Measurements from ENCODE around the gene ERBB3.
A peak's percentile ranks its signal among the peaks of the same experiment; 100 is the strongest.
"Not testable (repeated sequence)": the region's sequence is repeated elsewhere in the genome, so short reads cannot be mapped to it uniquely, and the experiment has no call there.

Gene ERBB3

GRCh38 chr12:56079723-56080555, at the start of gene ERBB3:
Gene ERBB3, plus strand, starts transcription at chr12:56080165. Its CDS starts 136 bp downstream, at chr12:56080301.
- DNase-seq (ENCODE audit: low read depth in 2 of 2) = peak; percentile 55 to 58

DNA sequence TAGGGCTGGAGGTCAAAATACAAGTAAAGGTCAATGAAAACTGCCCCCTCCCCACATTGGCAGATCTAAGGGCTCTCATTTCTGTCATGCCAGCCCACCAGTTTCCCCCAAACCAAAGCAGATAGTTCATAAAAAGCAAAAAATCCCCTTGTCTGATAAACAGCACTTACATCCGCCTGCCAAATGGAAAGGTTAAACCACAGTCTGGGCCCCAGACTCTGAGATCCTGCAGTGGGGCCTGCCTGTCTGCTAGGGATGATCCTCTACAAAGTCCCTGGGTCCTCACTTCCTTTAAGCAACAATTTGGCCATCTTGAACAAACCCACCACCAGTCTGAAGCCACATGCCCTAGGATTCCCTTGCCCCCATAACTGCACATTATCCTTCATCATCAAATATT, 48.0 kb upstream of the ERBB3 start:
- peak in 1 of 2 donors; percentile 40 for DNase-seq (ENCODE audit: low read depth in 2 of 2)

GRCh38 chr12:56034586-56035332, 45.2 kb upstream of the ERBB3 start:
- peak in 1 of 2 donors; percentile 53 for DNase-seq (ENCODE audit: low read depth in 2 of 2)

GRCh38 chr12:56037161-56037560, 42.8 kb upstream of the ERBB3 start:
- no peak for DNase-seq (ENCODE audit: low read depth in 2 of 2)

GRCh38 chr12:56038022-56038655, 41.8 kb upstream of the ERBB3 start:
- DNase-seq (ENCODE audit: low read depth in 2 of 2) = no peak

DNA sequence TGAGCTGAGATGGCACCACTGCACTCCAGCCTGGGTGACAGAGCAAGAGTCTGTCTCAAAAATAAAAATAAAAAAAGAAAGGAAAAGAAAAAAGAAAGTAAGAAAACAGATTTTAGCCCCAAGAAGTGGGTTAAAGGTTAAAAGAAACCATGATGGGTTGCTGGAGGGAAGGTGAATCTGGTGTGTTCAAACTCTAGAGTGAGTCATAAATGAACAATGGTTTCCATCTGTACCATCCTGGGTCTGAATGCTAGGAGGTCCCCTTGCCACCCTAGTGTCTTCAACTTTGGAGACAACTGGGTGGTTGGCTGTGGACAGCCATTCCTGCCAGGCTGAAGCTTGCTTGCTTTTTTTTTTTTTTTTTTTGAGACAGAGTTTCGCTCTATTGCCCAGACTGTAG, 39.8 kb upstream of the ERBB3 start:
- no peak for DNase-seq (ENCODE audit: low read depth in 2 of 2)

GRCh38 chr12:56040963-56041551, 38.9 kb upstream of the ERBB3 start:
- DNase-seq (ENCODE audit: low read depth in 2 of 2) = no peak

DNA sequence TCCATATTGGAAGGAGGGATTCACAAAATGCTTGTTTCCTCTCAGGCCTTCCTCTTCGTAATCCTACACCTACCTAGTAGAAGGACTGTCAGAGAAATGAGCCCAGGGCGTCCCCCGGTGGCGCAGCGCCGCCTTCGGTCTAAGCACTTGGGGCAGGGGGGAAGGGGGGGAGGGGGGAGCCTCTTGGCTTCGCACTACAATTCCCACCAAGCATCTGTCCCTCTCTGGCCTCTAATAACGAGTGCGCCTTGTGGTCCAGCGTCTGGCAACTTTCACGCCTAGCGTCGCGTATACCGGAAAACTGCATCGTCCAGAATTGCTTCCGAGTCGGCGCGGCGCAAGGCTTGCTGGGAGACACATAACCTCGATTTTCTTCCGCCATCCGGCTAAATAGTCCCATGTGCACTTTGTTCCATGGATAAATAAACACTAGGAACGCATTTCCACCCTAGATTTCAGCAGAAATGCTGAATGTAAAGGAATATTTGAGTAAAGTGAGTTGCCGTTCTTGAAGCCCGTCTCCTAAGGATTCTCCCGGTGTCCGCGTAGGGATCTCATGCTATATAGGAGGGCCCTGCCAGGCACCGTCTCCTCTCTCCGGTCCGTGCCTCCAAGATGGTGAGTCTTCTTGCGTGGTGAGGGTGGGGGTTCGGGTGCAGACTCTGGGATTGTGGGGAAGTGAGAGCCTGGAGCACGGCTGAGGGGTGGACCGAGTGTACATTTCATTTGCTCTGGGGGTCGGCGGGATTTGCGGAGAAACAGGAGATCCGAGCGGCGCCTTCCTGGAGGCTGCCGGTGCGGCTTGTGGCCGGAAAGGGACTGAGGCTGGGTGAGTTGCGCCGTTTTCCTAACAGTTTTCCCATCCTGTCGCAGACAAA, 38.2 kb upstream of the ERBB3 start, which contains the start of gene RPS26:
RPS26 (plus strand) TSS at position 367 of the 878 bp plus-strand sequence; CDS start at position 616, 249 bp downstream.
- DNase-seq (ENCODE audit: low read depth in 2 of 2) = peak; percentile 87 to 92

GRCh38 chr12:56042430-56042813, 37.5 kb upstream of the ERBB3 start:
- DNase-seq (ENCODE audit: low read depth in 2 of 2) = not testable (repeated sequence)

DNA sequence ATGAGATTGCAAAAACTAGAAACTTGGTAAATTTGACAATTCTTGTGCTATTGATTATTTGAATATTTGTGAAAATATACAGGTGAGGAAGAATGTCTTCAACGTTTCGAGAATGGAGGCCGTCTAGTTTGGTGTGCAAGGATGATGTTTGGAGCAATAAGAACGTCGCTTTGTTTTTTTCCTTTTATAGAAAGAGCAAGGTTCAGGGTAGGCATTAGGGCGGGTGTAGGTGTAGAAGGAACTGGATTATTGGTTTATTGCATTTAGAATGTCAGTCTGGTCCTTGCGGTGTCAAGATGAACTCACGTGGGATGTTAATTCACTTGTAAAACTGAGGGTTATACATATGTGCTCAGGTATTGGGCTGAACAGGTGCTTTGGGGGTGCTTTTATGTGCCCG, 37.1 kb upstream of the ERBB3 start:
- DNase-seq (ENCODE audit: low read depth in 2 of 2) = no peak

DNA sequence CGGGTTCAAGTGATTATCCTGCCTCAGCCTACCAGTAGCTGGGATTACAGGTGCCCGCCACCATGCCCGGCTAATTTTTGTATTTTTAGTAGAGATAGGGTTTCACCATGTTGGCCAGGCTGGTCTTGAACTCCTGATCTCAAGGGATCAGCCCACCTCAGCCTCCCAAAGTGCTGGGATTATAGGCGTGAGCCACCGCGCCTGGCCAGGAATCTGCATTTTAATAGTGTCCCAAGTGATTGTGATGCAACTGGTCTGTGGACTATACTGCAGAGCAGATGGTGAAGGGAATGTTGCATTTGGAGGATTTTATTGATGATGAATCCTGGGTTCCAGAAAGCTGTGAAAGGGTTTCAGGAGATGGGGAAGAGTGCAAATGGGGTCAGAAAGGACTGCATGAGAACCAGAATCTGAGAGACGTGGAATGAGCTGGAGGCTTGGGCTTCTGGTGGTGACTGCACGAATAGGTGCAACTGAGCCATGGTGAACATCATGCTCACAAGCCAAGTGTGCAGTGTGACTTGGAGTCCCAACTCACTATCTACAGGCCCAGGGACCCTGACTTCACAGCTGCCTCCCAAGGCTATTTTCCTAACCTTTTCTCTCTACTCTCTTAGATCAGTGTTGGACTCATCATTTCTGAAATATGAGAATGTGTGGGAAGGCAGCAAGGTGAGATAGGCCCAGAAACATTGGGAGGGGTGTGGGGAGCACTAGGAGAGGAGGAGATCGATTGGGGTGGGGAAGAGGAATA, 33.8 kb upstream of the ERBB3 start:
- no peak for DNase-seq (ENCODE audit: low read depth in 2 of 2)

- DNase-seq (ENCODE audit: low read depth in 2 of 2) = no peak
These were observed 26.5 kb upstream of the ERBB3 start for GRCh38 chr12:56053407-56053893.

DNA sequence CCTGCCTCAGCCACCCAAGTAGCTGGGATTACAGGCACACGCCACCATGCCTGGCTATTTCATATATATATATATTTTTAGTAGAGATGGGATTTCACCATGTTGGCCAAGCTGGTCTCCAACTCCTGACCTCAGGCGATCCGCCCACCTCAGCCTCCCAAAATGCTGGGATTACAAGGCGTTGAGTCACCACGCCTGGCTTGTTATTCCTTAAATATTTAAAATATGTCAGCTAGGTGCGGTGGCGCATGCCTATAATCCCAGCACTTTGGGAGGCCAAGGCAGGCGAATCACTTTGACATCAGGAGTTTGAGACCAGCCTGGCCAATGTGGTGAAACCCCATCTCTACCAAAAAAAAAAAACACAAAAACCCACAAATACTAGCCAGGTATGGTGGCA, 20.0 kb upstream of the ERBB3 start:
- DNase-seq (ENCODE audit: low read depth in 2 of 2) = not testable (repeated sequence)

DNA sequence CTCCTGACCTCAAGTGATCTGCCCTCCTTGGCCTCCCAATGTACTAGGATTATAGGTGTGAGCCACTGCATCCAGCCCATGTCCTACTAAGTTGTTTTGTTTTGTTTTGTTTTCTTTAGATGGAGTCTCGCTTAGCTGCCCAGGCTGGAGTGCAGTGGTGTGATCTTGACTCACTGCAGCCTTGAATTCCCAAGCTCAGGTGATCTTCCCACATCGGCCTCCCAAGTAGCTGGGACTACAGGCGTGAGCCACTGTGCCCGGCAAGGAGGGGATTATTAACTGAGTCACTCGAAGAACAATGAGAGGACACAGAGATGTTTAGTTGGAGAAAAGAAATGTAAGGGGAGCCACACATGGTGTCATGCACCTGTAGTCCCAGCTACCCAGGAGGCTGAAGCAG, 18.0 kb upstream of the ERBB3 start:
- no peak for DNase-seq (ENCODE audit: low read depth in 2 of 2)

GRCh38 chr12:56062996-56063395, 17.0 kb upstream of the ERBB3 start:
- no peak for DNase-seq (ENCODE audit: low read depth in 2 of 2)

DNA sequence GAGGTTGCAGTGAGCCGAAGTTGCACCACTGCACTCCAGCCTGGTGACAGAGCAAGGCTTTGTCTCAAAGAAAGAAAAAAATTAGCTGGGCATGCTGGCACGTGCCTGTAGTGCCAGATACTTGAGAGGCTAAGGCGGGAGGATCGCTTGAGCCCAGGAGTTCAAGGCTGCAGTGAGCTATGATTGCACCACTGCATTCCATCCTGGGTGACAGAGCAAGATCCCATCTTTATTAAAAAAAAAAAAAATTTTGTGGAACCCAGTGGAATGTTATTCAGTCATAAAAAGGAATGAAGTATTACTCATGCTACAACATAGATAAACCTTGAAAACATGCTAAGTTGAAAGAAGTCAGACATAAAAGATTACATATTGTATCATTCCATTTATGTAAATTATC, 8.3 kb upstream of the ERBB3 start:
- DNase-seq (ENCODE audit: low read depth in 2 of 2) = no peak

DNA sequence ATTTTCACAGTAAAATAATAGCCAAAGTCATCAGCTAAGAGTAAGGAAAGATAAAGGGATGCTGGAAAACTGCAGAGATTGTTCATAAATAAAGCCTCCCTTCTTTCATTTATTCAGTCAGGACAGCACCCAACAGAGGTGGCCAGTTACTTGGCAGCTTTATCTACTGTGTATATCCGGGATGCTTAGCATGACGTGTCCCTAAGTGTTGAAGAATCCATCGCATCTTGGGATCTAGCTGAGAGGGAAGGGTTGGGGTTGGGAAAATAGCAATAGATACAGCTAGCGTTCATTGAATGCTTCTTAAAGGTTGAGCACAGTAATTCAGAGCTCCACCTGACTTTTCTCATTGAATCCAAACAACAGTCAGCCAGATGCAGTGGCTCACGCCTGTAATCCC, 5.6 kb upstream of the ERBB3 start:
- DNase-seq (ENCODE audit: low read depth in 2 of 2) = no peak

DNA sequence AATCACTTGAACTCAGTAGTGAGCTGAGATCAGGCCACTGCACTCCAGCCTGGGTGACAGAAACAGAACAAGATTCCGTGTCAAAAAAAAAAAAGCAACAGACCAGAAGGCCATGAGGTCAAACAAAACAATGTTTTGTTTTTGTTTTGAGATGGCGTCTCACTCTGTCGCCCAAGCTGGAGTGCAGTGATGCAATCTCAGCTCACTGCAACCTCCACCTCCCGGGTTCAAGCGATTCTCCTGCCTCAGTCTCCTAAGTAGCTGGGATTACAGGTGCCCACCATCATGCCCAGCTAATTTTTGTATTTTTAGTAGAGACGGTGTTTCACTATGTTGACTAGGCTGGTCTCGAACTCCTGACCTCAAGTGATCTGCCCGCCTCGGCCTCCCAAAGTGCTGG, 2.0 kb upstream of the ERBB3 start:
- not testable (repeated sequence) for DNase-seq (ENCODE audit: low read depth in 2 of 2)

DNA sequence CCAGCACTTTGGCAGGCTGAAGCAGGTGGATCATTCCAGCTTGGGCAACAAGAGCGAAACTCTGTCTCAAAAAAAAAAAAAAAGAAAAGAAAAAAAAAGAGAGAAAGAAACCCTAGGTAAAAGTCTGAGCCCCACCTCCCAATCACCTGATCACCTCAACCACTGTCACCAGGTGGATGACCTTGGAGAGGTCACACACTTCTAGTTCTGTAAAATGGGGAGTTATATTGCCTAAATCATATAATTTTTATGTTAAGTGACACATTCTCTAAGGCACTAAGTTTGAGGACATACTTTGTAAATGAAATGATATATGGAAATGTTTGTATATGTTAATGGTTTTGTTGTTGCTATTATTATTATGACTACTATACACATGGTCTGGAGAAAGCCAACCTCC, 1.5 kb upstream of the ERBB3 start:
- no peak for DNase-seq (ENCODE audit: low read depth in 2 of 2)

Measured in stimulated activated CD8-positive, alpha-beta memory T cell treated with anti-CD3 and anti-CD28 coated beads, Interleukin-15, amount 100 ng/mL, for 48 hours (primary cell).